ENCODE results near the gene ECHDC1.

The ECHDC1 gene

DNA sequence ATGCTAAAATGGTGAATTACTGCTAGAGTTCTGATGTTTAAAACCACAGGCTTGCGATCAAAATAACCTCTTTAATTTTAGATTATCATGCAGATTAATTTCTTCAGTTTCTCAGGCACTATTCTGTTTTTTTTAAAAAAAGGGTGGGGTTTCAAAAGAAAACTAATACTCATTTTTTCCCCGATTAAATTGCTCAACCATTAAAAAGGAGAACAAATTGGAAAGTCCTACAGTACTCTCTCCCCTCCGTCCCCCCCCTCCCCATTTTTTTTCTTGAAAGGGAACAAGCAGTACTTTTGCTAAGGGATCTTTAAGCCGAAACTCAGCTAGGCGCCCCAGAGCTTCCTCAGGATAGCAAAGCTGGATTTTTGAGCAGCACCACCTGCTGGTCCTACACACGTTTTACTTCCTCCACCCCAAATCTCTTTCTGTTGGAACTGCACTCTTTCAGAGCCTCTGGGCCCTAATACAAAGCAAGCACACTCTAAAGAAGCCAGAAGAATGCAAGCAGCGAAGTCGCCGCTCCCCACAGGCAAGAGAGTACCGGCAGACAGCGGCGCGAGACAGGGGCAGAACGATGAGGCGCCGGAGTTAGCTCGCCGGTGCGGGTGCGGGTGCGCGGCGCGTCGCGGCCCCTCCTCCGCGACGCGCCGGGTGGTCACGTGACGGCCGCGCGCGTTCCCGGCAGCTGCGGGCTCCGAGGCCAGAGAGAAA lies 77.1 kb downstream of the ECHDC1 start, which contains the start of gene RNF146:
RNF146 (plus strand) TSS at position 687 of the 714 bp plus-strand sequence. CDS start 13,475 bp downstream, outside the sequence.
- peaks cover 41% of the 10 kb centered on the region for H4K20me1 ChIP-seq (ENCODE audit: insufficient read depth, low read length, poor library complexity, severe bottlenecking)
- H3K9me3 ChIP-seq (ENCODE audit: insufficient read depth, low read depth, low read length): no peaks in the 10 kb centered on the region
- H3K9me2 ChIP-seq (replicated peaks; ENCODE audit: low read depth, low read length): no peaks in the 10 kb centered on the region
- peak within 1 kb of the TSS; percentile 90 for H3K9ac ChIP-seq (ENCODE audit: low read depth, low read length, poor library complexity, severe bottlenecking)
- H3K4me1 ChIP-seq (ENCODE audit: insufficient read depth, low read length, poor library complexity, severe bottlenecking): peaks cover 24% of the 10 kb centered on the region
- TF ChIP-seq, protein P1, sequence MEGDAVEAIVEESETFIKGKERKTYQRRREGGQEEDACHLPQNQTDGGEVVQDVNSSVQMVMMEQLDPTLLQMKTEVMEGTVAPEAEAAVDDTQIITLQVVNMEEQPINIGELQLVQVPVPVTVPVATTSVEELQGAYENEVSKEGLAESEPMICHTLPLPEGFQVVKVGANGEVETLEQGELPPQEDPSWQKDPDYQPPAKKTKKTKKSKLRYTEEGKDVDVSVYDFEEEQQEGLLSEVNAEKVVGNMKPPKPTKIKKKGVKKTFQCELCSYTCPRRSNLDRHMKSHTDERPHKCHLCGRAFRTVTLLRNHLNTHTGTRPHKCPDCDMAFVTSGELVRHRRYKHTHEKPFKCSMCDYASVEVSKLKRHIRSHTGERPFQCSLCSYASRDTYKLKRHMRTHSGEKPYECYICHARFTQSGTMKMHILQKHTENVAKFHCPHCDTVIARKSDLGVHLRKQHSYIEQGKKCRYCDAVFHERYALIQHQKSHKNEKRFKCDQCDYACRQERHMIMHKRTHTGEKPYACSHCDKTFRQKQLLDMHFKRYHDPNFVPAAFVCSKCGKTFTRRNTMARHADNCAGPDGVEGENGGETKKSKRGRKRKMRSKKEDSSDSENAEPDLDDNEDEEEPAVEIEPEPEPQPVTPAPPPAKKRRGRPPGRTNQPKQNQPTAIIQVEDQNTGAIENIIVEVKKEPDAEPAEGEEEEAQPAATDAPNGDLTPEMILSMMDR (conservative IDR thresholded peaks at IDR 0.05; ENCODE audit: low read length): peak; percentile 90
- TF ChIP-seq EZH2phosphoT487 (IDR thresholded peaks at IDR 0.05; ENCODE audit: borderline replicate concordance): no peak
- peaks cover 46% of the 10 kb centered on the region for H3K79me2 ChIP-seq (ENCODE audit: insufficient read depth, low read length)
- no peaks in the 10 kb centered on the region for H3F3A ChIP-seq (ENCODE audit: low read depth)
- no peaks in the 10 kb centered on the region for H3K36me3 ChIP-seq (ENCODE audit: insufficient read depth, low read length)
- H2AFZ ChIP-seq (ENCODE audit: low read length): peak within 1 kb of the TSS; percentile 95
- H3K27me3 ChIP-seq (ENCODE audit: insufficient read depth, low read length, poor library complexity, severe bottlenecking): no peaks in the 10 kb centered on the region
- peak within 1 kb of the TSS; percentile 80 for H3K4me3 ChIP-seq (ENCODE audit: low read length, poor library complexity, severe bottlenecking)
- H3K4me2 ChIP-seq (ENCODE audit: low read depth, low read length, poor library complexity, severe bottlenecking): peak within 1 kb of the TSS; percentile 78

DNA sequence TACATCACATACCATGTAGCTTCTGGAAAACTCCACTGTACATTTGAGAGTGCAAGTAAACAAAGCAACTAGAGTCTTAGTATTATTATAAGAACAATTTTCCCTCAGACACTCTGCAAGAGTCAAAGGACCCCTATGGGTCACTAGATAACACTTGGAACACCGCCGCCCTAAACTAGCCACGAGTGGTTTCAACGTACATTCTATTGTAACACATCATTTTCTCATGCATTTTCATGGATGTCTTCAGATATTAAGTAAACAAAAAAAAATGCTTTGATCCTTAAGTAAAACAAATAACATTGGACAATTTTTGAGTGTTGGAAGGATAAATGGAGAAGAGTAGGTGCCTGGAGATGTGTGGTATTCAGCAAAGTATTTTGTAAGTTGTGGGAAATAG lies 79.9 kb downstream of the ECHDC1 start:
- no peak overlapping the region for H2AFZ ChIP-seq (ENCODE audit: low read length)
- peaks cover 12% of the 10 kb centered on the region for H4K20me1 ChIP-seq (ENCODE audit: insufficient read depth, low read length, poor library complexity, severe bottlenecking)
- H3K9me3 ChIP-seq (ENCODE audit: insufficient read depth, low read depth, low read length): no peaks in the 10 kb centered on the region
- H3K4me1 ChIP-seq (ENCODE audit: insufficient read depth, low read length, poor library complexity, severe bottlenecking): peaks cover 7% of the 10 kb centered on the region
- no peaks in the 10 kb centered on the region for H3F3A ChIP-seq (ENCODE audit: low read depth)
- no peaks in the 10 kb centered on the region for H3K27me3 ChIP-seq (ENCODE audit: insufficient read depth, low read length, poor library complexity, severe bottlenecking)
- TF ChIP-seq, protein P1 (conservative IDR thresholded peaks at IDR 0.05; ENCODE audit: low read length): no peak
- TF ChIP-seq EZH2phosphoT487 (IDR thresholded peaks at IDR 0.05; ENCODE audit: borderline replicate concordance): no peak
- no peaks in the 10 kb centered on the region for H3K36me3 ChIP-seq (ENCODE audit: insufficient read depth, low read length)
- no peaks in the 10 kb centered on the region for H3K9me2 ChIP-seq (replicated peaks; ENCODE audit: low read depth, low read length)
- H3K4me3 ChIP-seq (ENCODE audit: low read length, poor library complexity, severe bottlenecking): no peak overlapping the region
- H3K4me2 ChIP-seq (ENCODE audit: low read depth, low read length, poor library complexity, severe bottlenecking): no peak overlapping the region
- H3K9ac ChIP-seq (ENCODE audit: low read depth, low read length, poor library complexity, severe bottlenecking): no peak overlapping the region
- H3K79me2 ChIP-seq (ENCODE audit: insufficient read depth, low read length): peaks cover 17% of the 10 kb centered on the region

DNA sequence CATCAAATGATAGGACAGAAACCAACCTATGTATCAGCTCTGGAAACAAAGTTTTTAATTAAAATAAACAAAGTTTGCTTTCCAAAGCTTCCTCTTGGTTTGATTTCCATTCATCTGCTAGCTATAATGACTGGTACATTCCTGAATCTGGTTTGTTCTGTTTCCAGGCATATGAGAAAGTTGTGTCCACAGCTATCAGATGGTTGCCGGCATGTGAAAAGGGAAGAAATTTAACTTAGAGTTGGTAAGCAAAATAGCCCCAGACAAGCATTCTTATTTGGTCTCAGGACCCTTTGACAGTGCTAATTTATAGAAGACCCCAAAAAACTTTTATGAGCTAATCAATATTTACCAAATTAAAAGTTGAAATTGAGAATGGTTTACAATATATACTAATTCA lies 80.5 kb downstream of the ECHDC1 start:
- Histone ChIP-seq H3K9me3 (ENCODE audit: insufficient read depth, low read depth, low read length) (no peaks in the 10 kb centered on the region), H3K9me2 (replicated peaks; ENCODE audit: low read depth, low read length) (no peaks in the 10 kb centered on the region), H3K9ac (ENCODE audit: low read depth, low read length, poor library complexity, severe bottlenecking) (no peak overlapping the region), H4K20me1 (ENCODE audit: insufficient read depth, low read length, poor library complexity, severe bottlenecking) (peaks cover 6% of the 10 kb centered on the region), H3K4me2 (ENCODE audit: low read depth, low read length, poor library complexity, severe bottlenecking) (no peak overlapping the region), H3K36me3 (ENCODE audit: insufficient read depth, low read length) (no peaks in the 10 kb centered on the region), H3K27me3 (ENCODE audit: insufficient read depth, low read length, poor library complexity, severe bottlenecking) (no peaks in the 10 kb centered on the region), H3K4me3 (ENCODE audit: low read length, poor library complexity, severe bottlenecking) (no peak overlapping the region), H3F3A (ENCODE audit: low read depth) (no peaks in the 10 kb centered on the region), H2AFZ (ENCODE audit: low read length) (no peak overlapping the region), H3K79me2 (ENCODE audit: insufficient read depth, low read length) (peaks cover 12% of the 10 kb centered on the region), H3K4me1 (ENCODE audit: insufficient read depth, low read length, poor library complexity, severe bottlenecking) (peaks cover 7% of the 10 kb centered on the region)
- TF ChIP-seq EZH2phosphoT487 (IDR thresholded peaks at IDR 0.05; ENCODE audit: borderline replicate concordance): no peak
- TF ChIP-seq, protein P1 (conservative IDR thresholded peaks at IDR 0.05; ENCODE audit: low read length): no peak
